ENCODE measurements around the gene SCN10A.

The SCN10A gene

DNA sequence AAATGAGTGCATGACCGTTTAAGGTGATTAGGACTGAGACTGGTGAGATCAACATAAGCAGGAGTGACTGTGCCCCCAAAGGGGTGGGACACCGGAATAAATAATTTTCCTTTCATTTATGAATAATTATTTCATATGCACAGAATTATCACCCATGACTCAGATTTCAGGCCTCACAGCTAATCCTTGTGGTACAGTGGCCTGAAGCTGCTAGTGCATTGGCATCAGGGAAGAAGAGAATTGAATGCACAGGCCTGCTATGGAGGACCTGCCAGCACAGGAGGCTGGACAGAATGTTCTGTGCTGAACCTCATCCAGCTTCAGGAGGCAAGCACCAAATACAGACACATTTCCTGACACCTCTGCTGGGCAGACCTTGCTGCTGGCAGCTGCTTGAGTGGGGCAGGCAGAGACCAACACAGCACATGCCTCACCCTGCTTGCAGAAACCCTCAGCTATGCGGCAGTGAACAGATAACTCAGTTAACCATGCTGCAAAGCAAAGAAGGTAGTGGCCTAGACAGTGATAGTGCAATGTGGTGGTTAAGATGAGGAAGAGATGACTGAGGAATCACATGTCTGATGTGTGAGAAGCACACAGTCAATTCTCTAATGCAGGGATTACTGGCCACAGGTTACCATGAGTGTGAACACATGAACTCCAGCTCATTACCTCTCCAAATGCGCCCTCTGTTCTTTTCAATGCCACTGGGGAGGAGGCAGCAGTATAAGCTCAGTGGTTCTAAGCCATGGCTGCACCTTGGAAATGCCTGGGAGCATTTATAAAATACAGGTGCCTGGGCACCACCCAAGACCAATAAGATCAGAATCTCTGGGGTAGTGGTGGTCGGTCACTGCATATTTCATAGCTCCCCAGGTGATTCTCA, 98.4 kb downstream of the SCN10A start:
- DNase-seq: no peak

DNA sequence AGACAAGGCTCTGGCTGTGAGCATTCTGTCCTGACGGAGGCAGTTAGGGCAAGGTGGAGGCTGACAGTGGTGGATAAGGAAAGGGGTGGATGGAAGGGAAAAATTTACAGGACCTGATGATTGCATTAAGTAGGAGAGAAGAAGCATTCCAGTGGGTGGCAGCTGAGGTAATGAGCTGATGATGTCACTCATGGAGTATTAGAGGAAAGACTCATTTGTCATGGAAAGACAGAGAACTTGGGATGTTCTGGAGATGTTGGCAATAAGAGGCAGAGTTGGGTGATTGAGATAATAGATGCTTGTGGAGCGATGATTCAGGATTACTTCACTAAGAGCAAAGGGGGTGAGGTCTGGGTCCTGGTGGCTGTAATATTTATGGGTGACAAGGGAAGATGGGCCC, 102.9 kb downstream of the SCN10A start:
- DNase-seq: no peak

DNA sequence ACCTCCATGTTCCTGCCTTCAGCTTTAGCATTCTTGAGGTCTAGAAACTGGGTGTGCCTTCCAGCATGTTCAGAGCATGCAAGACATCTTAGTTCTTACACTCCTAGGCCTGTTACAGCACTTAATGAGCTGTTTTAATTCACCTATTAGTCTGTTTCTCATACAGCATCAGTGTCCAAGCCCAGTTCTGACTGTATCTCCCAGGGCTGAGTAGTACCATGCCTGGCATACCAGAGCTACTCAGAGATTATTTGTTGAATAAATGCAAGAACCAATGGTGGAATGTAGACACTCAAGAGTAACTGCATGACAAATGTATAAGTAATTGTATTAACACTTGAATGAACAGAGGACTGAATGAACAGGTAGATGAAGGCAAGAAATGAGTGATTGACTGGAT, 104.7 kb downstream of the SCN10A start:
- no peak for DNase-seq

DNA sequence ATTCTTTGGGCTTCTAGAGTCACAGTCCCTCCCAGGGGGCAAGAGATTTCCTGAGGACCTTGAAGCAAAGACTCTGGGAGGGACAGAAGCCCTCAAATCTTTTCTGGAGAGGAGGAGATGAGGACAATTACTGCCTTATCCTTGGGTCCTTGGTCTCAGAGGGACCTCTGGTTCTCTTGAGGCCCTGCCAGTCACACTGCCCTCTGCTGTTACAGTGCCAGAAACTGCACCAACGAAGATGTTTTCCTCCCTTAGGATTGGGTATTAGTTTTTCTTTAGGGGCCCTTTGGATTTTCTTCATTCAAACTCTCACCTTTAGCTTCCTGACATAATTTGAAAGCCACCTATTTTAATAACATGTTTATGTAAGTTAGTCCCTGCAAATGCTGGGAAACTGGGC, 108.3 kb downstream of the SCN10A start:
- no peak for DNase-seq

DNA sequence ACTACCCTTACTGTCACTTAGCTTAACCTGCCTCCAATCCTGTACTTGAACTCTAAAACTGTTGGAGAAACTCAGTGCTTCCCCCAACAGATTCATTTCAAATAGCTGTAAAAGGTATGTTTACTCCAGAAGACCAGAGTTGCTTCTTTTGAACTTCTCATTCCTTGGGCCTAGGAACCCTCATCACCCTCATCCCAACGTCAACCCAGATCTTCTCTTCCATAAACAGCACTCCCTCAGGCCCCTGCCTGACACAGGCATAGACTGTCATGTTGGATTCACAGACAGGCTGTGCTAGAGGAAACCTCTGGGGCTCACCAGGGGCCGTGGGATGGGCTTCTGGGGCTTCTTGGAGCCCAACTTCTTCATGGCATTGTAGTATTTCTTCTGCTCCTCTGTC, 109.1 kb downstream of the SCN10A start:
- DNase-seq: no peak

DNA sequence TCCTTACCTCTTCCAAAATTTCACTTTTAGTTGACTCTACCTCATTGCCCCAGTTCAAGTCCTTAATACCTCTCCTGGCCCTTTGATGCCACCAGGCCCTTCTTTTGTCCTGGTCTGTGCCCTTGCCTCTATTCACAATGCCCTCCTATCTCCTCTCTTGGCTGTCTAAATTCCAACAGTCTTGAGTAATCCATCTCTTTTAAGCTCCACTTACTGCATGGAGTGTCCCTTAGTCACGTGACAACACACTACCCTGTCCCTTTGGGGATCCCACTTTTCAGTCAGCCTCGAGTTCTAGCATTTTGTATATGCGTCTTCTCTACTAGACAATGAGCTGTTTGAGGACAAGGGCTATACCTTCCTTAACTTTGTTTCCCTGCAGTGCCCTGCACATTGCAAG, 113.8 kb downstream of the SCN10A start:
- DNase-seq: no peak

DNA sequence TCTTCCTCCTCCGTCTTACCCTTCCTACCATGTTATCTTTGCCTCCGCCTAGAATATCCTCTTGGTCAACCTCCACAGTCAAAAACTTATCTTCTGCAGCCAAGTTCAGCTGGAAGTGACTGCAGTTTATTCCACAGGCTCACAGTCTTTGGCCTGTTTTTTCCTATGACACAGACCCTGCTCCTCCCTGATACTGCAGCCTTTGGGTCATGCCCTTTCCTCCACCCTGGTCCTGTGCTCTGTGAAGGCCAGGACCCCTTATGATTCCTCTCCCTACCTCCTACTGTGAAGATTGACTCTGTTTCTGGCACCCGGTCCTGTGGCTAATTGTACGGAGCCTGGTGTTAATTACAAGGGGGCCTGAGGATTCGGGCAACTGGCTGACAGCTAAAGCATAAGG, 117.3 kb downstream of the SCN10A start:
- no peak for DNase-seq

- DNase-seq: no peak
Observed at GRCh38 chr3:38698061-38698460, 118.0 kb downstream of the SCN10A start.

GRCh38 chr3:38696034-38696433, 120.0 kb downstream of the SCN10A start:
- no peak for DNase-seq

DNA sequence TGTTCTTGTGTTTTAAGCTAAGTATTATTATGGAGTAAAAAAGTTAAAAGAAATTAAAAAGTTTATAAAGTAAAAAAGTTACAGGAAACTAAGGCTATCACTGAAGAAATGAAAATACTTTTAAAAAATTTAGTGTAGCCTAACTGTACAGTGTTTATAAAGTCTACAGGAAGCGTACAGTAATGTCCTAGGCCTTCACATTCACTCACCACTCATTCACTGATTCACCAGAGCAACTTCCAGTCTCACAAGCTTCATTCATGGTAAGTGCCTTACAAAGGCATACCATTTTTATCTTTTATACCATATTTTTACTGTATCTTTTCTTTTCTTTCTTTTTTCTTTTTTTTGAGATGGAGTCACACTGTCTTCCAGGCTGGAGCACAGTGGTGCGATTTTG, 125.8 kb downstream of the SCN10A start:
- DNase-seq: no peak

GRCh38 chr3:38689774-38690173, 126.2 kb downstream of the SCN10A start:
- no peak for DNase-seq

DNA sequence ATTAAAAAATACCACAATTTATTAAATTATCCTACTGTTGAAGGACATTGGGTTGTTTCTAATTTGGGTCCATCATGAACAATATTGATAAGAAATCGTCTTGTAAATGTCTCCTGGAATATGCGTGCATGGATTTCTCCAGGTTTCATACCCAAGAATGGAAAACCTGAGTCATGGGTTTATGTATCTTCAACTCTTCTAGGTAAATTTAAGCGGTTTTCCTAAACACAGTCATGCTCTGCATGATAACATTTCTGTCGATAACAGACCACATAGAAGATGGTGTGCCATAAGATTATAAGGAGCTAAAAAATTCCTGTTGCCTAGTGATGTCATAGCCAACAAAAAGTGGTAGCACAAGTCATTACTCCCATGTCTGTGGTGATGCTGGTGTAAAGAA, 126.7 kb downstream of the SCN10A start:
- no peak for DNase-seq

DNA sequence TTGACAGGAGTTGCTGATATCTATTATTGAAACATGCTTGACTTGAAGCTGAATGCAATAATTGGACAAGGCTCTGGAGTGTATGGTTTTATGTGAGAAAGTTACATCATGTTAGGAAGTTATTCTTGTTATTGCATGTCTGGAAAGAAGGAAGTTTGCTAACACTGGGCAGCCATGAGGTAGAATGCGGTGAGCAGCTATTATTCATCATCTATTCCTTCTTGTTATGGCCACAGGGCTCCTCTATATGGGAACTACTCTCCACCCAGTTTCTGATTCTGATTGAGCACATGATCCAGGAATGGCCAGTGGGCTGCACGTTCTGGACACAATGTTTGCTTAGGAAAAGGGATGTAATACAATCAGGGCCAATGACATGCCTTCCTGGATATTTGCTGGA, 128.7 kb downstream of the SCN10A start:
- DNase-seq: no peak

DNA sequence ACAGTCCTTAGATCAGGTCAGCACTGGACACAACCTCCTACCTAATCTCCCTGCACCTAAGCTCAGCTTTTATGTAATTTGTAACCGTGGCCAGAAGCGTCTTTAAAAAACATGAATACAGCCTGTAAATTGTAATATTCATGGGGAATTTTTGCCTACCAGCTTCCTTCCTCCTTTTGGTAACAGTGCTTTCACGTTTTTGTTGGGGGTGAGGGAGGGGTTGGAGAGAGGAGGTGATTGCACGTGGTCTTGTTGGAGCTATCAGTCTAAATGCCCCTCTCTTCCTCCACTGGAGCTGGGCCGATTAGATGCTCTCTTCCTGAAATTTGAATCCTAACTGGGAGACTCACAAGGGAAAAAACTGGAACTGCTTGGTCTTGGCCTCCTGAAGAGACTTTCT, 131.5 kb downstream of the SCN10A start:
- DNase-seq: no peak

DNA sequence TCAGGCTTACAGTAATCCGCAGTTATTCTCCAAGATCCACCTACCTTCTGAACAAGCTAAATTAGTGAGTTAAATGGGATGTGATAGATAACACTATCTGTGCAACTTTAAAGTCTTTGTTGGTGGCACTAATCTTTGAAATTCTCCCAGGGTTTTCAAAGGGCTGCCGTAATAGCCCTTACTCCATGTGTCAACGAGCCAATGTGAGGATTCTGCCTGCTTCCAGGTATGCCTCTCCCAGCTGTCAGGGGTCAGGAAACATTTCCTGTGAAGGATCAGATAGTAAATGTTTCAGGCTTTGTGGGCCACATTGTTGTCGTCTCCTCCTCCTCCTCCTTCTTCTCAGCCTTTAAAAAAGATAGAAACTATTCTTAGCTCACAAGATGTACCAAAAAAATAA, 146.3 kb downstream of the SCN10A start:
- DNase-seq: no peak

DNA sequence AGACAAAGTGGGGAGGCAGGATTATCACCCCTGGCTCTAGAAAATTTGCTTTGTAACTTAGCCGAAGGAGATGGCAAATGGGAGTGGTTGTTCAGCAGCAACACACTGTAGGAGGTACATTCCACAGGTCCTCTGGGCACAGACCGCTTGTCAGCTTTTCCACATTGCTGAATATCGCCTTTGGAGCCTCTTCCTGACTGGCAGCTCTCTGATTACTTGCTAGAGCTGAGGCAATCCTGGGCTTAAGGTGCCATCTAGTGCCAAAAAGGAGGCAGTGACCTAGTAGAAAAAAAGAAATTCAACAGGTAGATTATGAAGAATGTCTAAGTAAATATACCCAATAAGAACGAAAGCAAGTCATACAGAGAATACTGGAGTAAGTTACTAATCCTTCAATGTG, 153.5 kb downstream of the SCN10A start:
- no peak for DNase-seq

DNA sequence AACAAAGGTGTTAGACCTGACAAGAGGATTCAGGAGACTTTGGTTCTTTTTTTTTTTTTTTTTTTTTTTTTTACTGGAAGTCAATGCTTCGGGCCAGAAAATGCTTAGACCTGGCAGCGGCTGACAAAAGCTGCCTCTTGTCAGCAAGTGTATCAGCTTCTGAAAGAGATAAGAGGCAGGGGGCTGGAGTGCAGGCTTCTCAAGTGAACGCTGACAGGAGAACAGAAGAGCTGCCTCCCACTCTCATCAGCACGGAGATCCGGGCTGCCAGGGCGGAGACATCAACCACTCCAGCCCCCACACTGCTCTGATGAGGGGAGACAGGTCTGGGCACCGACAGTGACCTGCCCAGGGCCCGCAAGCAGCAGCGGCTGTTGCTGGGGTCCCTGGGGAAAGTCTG, 157.2 kb downstream of the SCN10A start:
- DNase-seq: no peak

- DNase-seq: no peak
Observed at GRCh38 chr3:38657369-38657768, 158.6 kb downstream of the SCN10A start.

DNA sequence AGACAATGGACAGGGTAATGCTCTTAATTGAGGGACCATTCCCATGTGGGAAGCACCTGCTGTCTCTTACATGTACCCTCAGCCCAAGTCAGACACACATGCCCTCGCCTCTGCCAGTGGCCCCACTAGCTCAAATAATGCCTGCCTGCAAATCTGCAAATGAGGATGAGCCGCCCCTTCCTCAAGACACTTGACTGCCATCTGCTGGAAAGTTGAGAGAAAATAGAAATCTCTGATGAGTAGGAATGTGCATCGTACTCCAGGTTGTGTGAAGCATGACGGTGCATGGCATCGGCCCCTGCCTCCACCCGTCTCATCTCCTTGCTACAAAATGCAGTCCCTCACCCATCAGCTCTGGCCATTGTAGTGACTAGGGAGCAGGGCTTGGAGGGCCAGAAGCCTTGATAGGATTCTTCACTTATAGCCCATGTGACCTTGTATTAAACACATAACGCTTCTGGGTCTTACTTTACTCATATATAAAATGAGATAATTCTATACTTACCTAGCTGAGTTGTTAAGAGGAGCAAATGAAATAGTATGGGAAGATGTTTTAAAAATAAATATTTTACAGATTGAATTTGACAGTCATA, 160.2 kb downstream of the SCN10A start:
- no peak for DNase-seq

GRCh38 chr3:38653685-38654537, 162.1 kb downstream of the SCN10A start:
- no peak for DNase-seq

DNA sequence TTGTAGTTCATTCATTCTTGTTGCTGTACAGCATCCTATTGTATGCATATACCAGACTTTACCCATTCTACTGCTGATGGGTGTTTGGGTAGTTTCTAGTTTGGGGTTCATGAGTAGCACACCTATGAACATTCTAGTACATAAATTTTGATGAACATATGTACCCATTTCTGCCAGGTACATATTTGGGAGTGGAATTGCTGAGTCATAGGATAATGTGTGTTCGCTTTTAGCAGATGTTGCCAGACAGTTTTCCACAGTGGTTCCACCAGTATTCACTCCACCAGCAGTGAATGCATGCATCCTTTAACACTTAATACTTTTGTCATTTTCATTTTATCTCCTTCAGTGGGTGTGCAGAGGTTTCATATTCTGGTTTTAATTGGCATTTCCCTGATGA, 163.1 kb downstream of the SCN10A start:
- DNase-seq: no peak

GRCh38 chr3:38651153-38651789, 164.7 kb downstream of the SCN10A start:
- no peak for DNase-seq

- DNase-seq: no peak
Observed at GRCh38 chr3:38650248-38650951, 165.6 kb downstream of the SCN10A start.

All from NCI-H1436 treated with DMSO at 0.1 percent for 48 hours (cell line).